Measurements from ENCODE around the gene EIF3M. TPM values are rescaled to one million over a fixed set of nuclear protein-coding genes. Genes with fewer than 3 reads are reported as not detected.

The EIF3M gene
- total and polyA plus RNA-seq, 2 experiments from 2014 or later = 289 to 543 TPM

DNA sequence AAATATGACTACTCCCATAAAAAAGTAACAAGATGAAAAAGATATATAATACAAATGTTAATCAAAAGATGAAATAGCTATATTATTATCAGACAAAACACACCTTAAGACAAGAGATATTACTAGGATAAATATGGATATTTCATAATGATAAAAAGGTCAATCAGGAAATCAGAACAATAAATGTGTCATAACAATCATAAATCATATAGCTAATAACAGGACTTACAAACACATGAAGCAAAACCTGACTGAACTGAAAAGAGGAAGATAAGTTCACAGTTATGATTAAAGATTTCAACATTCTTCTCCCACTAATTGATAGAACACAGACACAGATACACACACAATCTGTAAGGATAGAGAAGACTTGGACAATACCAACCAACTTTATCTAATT, 47.2 kb downstream of the EIF3M start:
- Histone ChIP-seq H4K20me1 (ENCODE audit: insufficient read depth) (no peaks in the 10 kb centered on the region), H3K9ac (no peak overlapping the region), H3K4me3 (no peak overlapping the region), H3K4me1 (ENCODE audit: insufficient read depth) (no peaks in the 10 kb centered on the region), H3K27me3 (replicated peaks; ENCODE audit: insufficient read depth) (no peaks in the 10 kb centered on the region), H3K27ac (no peak overlapping the region), H3K79me2 (ENCODE audit: insufficient read depth) (no peaks in the 10 kb centered on the region), H3F3A (ENCODE audit: insufficient read depth) (no peaks in the 10 kb centered on the region), H2AFZ (no peak overlapping the region), H3K9me3 (ENCODE audit: low read depth) (no peaks in the 10 kb centered on the region), H3K36me3 (ENCODE audit: low read depth) (no peaks in the 10 kb centered on the region), H3K9me2 (ENCODE audit: insufficient read depth) (no peaks in the 10 kb centered on the region), H3K4me2 (ENCODE audit: unreplicated experiment) (no peak overlapping the region)
- no peak for DNase-seq
- TF ChIP-seq EZH2phosphoT487 (IDR thresholded peaks at IDR 0.05; ENCODE audit: insufficient read depth, low read depth) (no peak), EZH2 (IDR thresholded peaks at IDR 0.05; ENCODE audit: insufficient read depth, poor library complexity, severe bottlenecking) (no peak)
- in situ Hi-C loops (cut with MboI) = no loop called here

- Histone ChIP-seq H2AFZ (no peak overlapping the region), H3K9me2 (ENCODE audit: insufficient read depth) (no peaks in the 10 kb centered on the region), H3K27ac (no peak overlapping the region), H3K36me3 (ENCODE audit: low read depth) (no peaks in the 10 kb centered on the region), H3F3A (ENCODE audit: insufficient read depth) (no peaks in the 10 kb centered on the region), H3K9ac (no peak overlapping the region), H3K79me2 (ENCODE audit: insufficient read depth) (no peaks in the 10 kb centered on the region), H3K4me3 (no peak overlapping the region), H3K4me1 (ENCODE audit: insufficient read depth) (no peaks in the 10 kb centered on the region), H3K9me3 (ENCODE audit: low read depth) (no peaks in the 10 kb centered on the region), H3K27me3 (replicated peaks; ENCODE audit: insufficient read depth) (no peaks in the 10 kb centered on the region), H4K20me1 (ENCODE audit: insufficient read depth) (no peaks in the 10 kb centered on the region), H3K4me2 (ENCODE audit: unreplicated experiment) (no peak overlapping the region)
- in situ Hi-C loops (cut with MboI) = no loop called here
- TF ChIP-seq EZH2phosphoT487 (IDR thresholded peaks at IDR 0.05; ENCODE audit: insufficient read depth, low read depth) (no peak), EZH2 (IDR thresholded peaks at IDR 0.05; ENCODE audit: insufficient read depth, poor library complexity, severe bottlenecking) (no peak)
- WGBS, 2 experiments (ENCODE audit: low coverage in 1 of 2, low lambda C conversion rate in 2 of 2, missing lambda C conversion rate in 2 of 2) = 43 to 48% methylated on average over 2 of the region's 2 CpGs
- DNase-seq = no peak
Observed at GRCh38 chr11:32635819-32636218, 52.2 kb downstream of the EIF3M start.

- Histone ChIP-seq H4K20me1 (ENCODE audit: insufficient read depth) (no peaks in the 10 kb centered on the region), H3K9me2 (ENCODE audit: insufficient read depth) (no peaks in the 10 kb centered on the region), H3K9ac (no peak overlapping the region), H3K4me1 (ENCODE audit: insufficient read depth) (no peaks in the 10 kb centered on the region; the same call in 1 of the 2 replicates), H3K4me2 (ENCODE audit: unreplicated experiment) (no peak overlapping the region), H3K27me3 (replicated peaks; ENCODE audit: insufficient read depth) (no peaks in the 10 kb centered on the region), H3K79me2 (ENCODE audit: insufficient read depth) (no peaks in the 10 kb centered on the region), H3K9me3 (ENCODE audit: low read depth) (no peaks in the 10 kb centered on the region), H3K36me3 (ENCODE audit: low read depth) (no peaks in the 10 kb centered on the region), H3K4me3 (no peak overlapping the region), H3F3A (ENCODE audit: insufficient read depth) (no peaks in the 10 kb centered on the region), H2AFZ (no peak overlapping the region), H3K27ac (no peak overlapping the region)
- TF ChIP-seq EZH2phosphoT487 (IDR thresholded peaks at IDR 0.05; ENCODE audit: insufficient read depth, low read depth) = no peak
- no peak for TF ChIP-seq EZH2 (IDR thresholded peaks at IDR 0.05; ENCODE audit: insufficient read depth, poor library complexity, severe bottlenecking)
- in situ Hi-C loops (cut with MboI) = no loop called here
- no peak for DNase-seq
Observed at GRCh38 chr11:32641361-32641760, 57.7 kb downstream of the EIF3M start.

GRCh38 chr11:32643526-32643925, 59.9 kb downstream of the EIF3M start:
- DNase-seq = peak; percentile 46
- Histone ChIP-seq H3K4me3 (no peak overlapping the region), H3K9ac (no peak overlapping the region), H3K36me3 (ENCODE audit: low read depth) (no peaks in the 10 kb centered on the region), H4K20me1 (ENCODE audit: insufficient read depth) (no peaks in the 10 kb centered on the region), H3K79me2 (ENCODE audit: insufficient read depth) (no peaks in the 10 kb centered on the region), H3K4me2 (ENCODE audit: unreplicated experiment) (no peak overlapping the region), H3K27ac (no peak overlapping the region), H3K9me3 (ENCODE audit: low read depth) (no peaks in the 10 kb centered on the region), H3K27me3 (replicated peaks; ENCODE audit: insufficient read depth) (no peaks in the 10 kb centered on the region), H3F3A (ENCODE audit: insufficient read depth) (no peaks in the 10 kb centered on the region), H3K9me2 (ENCODE audit: insufficient read depth) (no peaks in the 10 kb centered on the region), H2AFZ (no peak overlapping the region), H3K4me1 (ENCODE audit: insufficient read depth) (no peaks in the 10 kb centered on the region; the same call in 1 of the 2 replicates)
- TF ChIP-seq EZH2phosphoT487 (IDR thresholded peaks at IDR 0.05; ENCODE audit: insufficient read depth, low read depth) (no peak), EZH2 (IDR thresholded peaks at IDR 0.05; ENCODE audit: insufficient read depth, poor library complexity, severe bottlenecking) (no peak)
- in situ Hi-C loops (cut with MboI) = no loop called here
- WGBS, 2 experiments (ENCODE audit: low coverage in 1 of 2, low lambda C conversion rate in 2 of 2, missing lambda C conversion rate in 2 of 2) = 0% methylated on average over 1 of the region's 1 CpG

Other genes starting within 250 kb of the EIF3M start
- not detected in 2 replicates for gene WT1, start 148.3 kb upstream of the EIF3M start, total RNA-seq (2014; rRNA removed; shearing (Covaris generic))
- gene WT1, start 148.3 kb upstream of the EIF3M start, polyA plus RNA-seq (2016; fragmentation: Nextera tagmentation; extraction: Ambion mirVana) = not detected in 2 replicates
- not detected in 2 replicates for gene CCDC73, start 210.8 kb downstream of the EIF3M start, total RNA-seq (2014; rRNA removed; shearing (Covaris generic))
- not detected in 2 replicates for gene CCDC73, start 210.8 kb downstream of the EIF3M start, polyA plus RNA-seq (2016; fragmentation: Nextera tagmentation; extraction: Ambion mirVana)
- not detected in 2 replicates for gene PRRG4, start 246.1 kb downstream of the EIF3M start, total RNA-seq (2014; rRNA removed; shearing (Covaris generic))
- not detected in 2 replicates for gene PRRG4, start 246.1 kb downstream of the EIF3M start, polyA plus RNA-seq (2016; fragmentation: Nextera tagmentation; extraction: Ambion mirVana)